Astrocyte (in vitro differentiated cells and primary cell): ENCODE data around the gene SV2C. TPM values are rescaled to one million over a fixed set of nuclear protein-coding genes. Genes with fewer than 3 reads are reported as not detected.

Experiments
- DNase-seq: peaks from one replicate; pipeline ENCODE4 v3.0.0-alpha.2; 2010; ENCODE audit warnings: low read depth
- FAIRE-seq: peaks from 2 replicates; lab custom pipeline; 2011; peaks lifted over from hg19 to GRCh38; lab: Jason Lieb, UNC
- H2AFZ ChIP-seq: 2 replicates; pipeline ENCODE4 v1.6.0; 2012; ENCODE audit warnings: low read depth, low read length, inconsistent platforms
- H3K27ac ChIP-seq: 2 replicates; pipeline ENCODE4 v1.5.1; 2011; ENCODE audit warnings: low read depth, low read length, inconsistent platforms
- H3K27me3 ChIP-seq: 2 replicates; pipeline ENCODE4 v1.6.0; 2011; ENCODE audit warnings: low read length, inconsistent platforms; ENCODE audit not compliant: insufficient read depth
- H3K36me3 ChIP-seq: 2 replicates; pipeline ENCODE4 v1.5.1; 2011; ENCODE audit warnings: low read length, inconsistent platforms; ENCODE audit not compliant: insufficient read depth
- H3K4me1 ChIP-seq: 2 replicates; pipeline ENCODE4 v1.5.1; 2011; ENCODE audit warnings: low read length, inconsistent platforms; ENCODE audit not compliant: insufficient read depth
- H3K4me2 ChIP-seq: 2 replicates; pipeline ENCODE4 v1.6.0; 2012; ENCODE audit warnings: low read length, inconsistent platforms
- H3K4me3 ChIP-seq: 2 replicates; pipeline ENCODE4 v1.5.1; 2011; ENCODE audit warnings: low read depth, mild to moderate bottlenecking, low read length, inconsistent platforms; ENCODE audit not compliant: insufficient read depth
- H3K79me2 ChIP-seq: 2 replicates; pipeline ENCODE4 v1.6.0; 2012; ENCODE audit warnings: mild to moderate bottlenecking, low read length, inconsistent platforms; ENCODE audit not compliant: insufficient read depth
- H3K9ac ChIP-seq: 2 replicates; pipeline ENCODE4 v1.6.0; 2012; ENCODE audit warnings: mild to moderate bottlenecking, low read length, inconsistent platforms
- H3K9me3 ChIP-seq: 2 replicates; pipeline ENCODE4 v1.5.1; 2012; ENCODE audit warnings: low read depth, mild to moderate bottlenecking, low read length, inconsistent platforms; ENCODE audit not compliant: insufficient read depth
- H4K20me1 ChIP-seq: 2 replicates; pipeline ENCODE4 v1.6.0; 2012; ENCODE audit warnings: low read length, inconsistent platforms; ENCODE audit not compliant: insufficient read depth
- H3K27ac Mint-ChIP-seq: one replicate; pipeline ENCODE4 v1.8.0; 2021; ENCODE audit warnings: mild to moderate bottlenecking, mixed read lengths; ENCODE audit not compliant: unreplicated experiment
- H3K27me3 Mint-ChIP-seq: one replicate; pipeline ENCODE4 v1.8.0; 2021; ENCODE audit warnings: low read depth, mixed read lengths; ENCODE audit not compliant: unreplicated experiment
- H3K36me3 Mint-ChIP-seq: one replicate; pipeline ENCODE4 v1.8.0; 2021; ENCODE audit warnings: low read depth, mixed read lengths; ENCODE audit not compliant: unreplicated experiment
- H3K4me1 Mint-ChIP-seq: one replicate; pipeline ENCODE4 v1.8.0; 2021; ENCODE audit warnings: low read depth, mixed read lengths; ENCODE audit not compliant: unreplicated experiment
- H3K4me3 Mint-ChIP-seq: one replicate; pipeline ENCODE4 v1.8.0; 2021; ENCODE audit warnings: mild to moderate bottlenecking, moderate library complexity, mixed read lengths; ENCODE audit not compliant: unreplicated experiment
- H3K9me3 Mint-ChIP-seq: one replicate; pipeline ENCODE4 v1.8.0; 2021; ENCODE audit warnings: mild to moderate bottlenecking, mixed read lengths; ENCODE audit not compliant: unreplicated experiment
- EZH2 ChIP-seq: IDR thresholded peaks from 2 replicates; pipeline ENCODE4 v1.6.1; 2012; ENCODE audit warnings: mild to moderate bottlenecking, low read length, inconsistent platforms; ENCODE audit not compliant: insufficient read depth
- total RNA-seq: library from RNA; stranded (reverse); gene quantifications from 2 replicates; pipeline ENCODE4 v1.2.1, GENCODE V29; 2021
- TF ChIP-seq, protein P1 (sequence below): IDR thresholded peaks from 2 replicates; pipeline ENCODE4 v1.5.1; 2011; ENCODE audit warnings: low read depth, mild to moderate bottlenecking, inconsistent platforms, low read length, moderate library complexity; ENCODE audit not compliant: insufficient read depth

SV2C gene
- total RNA-seq, 1 donor from 2014 or later, result 0.05 TPM

- Histone ChIP-seq H3K79me2 (no peaks in the 10 kb centered on the region), H3K4me1 (no peaks in the 10 kb centered on the region), H3K36me3 (no peaks in the 10 kb centered on the region), H4K20me1 (no peaks in the 10 kb centered on the region), H3K27me3 (no peaks in the 10 kb centered on the region), H2AFZ (no peak overlapping the region), H3K9ac (no peak overlapping the region), H3K4me3 (no peak overlapping the region), H3K9me3 (no peaks in the 10 kb centered on the region), H3K4me2 (no peak overlapping the region), H3K27ac (no peak overlapping the region)
- DNase-seq (no peak), FAIRE-seq (no peak)
- TF ChIP-seq, protein P1, sequence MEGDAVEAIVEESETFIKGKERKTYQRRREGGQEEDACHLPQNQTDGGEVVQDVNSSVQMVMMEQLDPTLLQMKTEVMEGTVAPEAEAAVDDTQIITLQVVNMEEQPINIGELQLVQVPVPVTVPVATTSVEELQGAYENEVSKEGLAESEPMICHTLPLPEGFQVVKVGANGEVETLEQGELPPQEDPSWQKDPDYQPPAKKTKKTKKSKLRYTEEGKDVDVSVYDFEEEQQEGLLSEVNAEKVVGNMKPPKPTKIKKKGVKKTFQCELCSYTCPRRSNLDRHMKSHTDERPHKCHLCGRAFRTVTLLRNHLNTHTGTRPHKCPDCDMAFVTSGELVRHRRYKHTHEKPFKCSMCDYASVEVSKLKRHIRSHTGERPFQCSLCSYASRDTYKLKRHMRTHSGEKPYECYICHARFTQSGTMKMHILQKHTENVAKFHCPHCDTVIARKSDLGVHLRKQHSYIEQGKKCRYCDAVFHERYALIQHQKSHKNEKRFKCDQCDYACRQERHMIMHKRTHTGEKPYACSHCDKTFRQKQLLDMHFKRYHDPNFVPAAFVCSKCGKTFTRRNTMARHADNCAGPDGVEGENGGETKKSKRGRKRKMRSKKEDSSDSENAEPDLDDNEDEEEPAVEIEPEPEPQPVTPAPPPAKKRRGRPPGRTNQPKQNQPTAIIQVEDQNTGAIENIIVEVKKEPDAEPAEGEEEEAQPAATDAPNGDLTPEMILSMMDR, result no peak
- TF ChIP-seq EZH2, result no peak
- H3K4me3 Mint-ChIP-seq, result no peak overlapping the region
- H3K27ac Mint-ChIP-seq, result no peak overlapping the region
- H3K27me3 Mint-ChIP-seq, result peaks cover 7% of the 10 kb centered on the region
- no peaks in the 10 kb centered on the region for H3K36me3 Mint-ChIP-seq
- H3K9me3 Mint-ChIP-seq, result peaks cover 2% of the 10 kb centered on the region
- no peaks in the 10 kb centered on the region for H3K4me1 Mint-ChIP-seq
These were observed 162.4 kb downstream of the SV2C start for GRCh38 chr5:76245590-76245989.

DNA sequence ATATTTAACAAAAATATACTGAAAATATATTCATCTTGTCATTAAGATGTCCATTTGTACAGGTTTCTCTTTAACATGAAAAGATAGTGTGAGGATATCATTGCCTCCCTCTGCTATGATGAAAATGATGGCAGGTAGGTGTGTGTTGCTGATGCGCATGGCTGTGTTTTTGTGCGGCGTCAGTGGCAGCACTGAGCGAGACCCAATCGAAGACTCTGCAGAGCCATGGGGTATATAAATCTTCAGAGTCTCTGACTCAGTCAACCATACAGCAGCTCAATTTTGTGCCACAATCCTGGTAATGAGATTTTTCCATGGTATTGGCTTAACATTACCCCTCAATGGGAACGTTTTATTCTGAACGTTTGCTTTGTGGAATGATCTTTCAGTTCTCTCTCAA lies 166.4 kb downstream of the SV2C start:
- Mint-ChIP-seq H3K36me3 (no peaks in the 10 kb centered on the region), H3K4me1 (no peaks in the 10 kb centered on the region), H3K9me3 (no peaks in the 10 kb centered on the region), H3K27ac (no peak overlapping the region), H3K27me3 (peaks cover 4% of the 10 kb centered on the region), H3K4me3 (no peak overlapping the region)
- Histone ChIP-seq H2AFZ (no peak overlapping the region), H3K4me2 (no peak overlapping the region), H3K27me3 (no peaks in the 10 kb centered on the region), H4K20me1 (no peaks in the 10 kb centered on the region), H3K9me3 (no peaks in the 10 kb centered on the region), H3K4me1 (no peaks in the 10 kb centered on the region), H3K79me2 (no peaks in the 10 kb centered on the region), H3K27ac (no peak overlapping the region), H3K9ac (no peak overlapping the region), H3K4me3 (no peak overlapping the region), H3K36me3 (no peaks in the 10 kb centered on the region)
- FAIRE-seq (no peak), DNase-seq (no peak)
- TF ChIP-seq, protein P1, result no peak
- no peak for TF ChIP-seq EZH2

- no peak overlapping the region for H3K4me2 ChIP-seq
- Mint-ChIP-seq H3K4me3 (no peak overlapping the region), H3K4me1 (no peaks in the 10 kb centered on the region), H3K36me3 (no peaks in the 10 kb centered on the region), H3K27me3 (peaks cover 9% of the 10 kb centered on the region), H3K9me3 (no peaks in the 10 kb centered on the region), H3K27ac (no peak overlapping the region)
- H3K27me3 ChIP-seq, result no peaks in the 10 kb centered on the region
- H2AFZ ChIP-seq, result no peak overlapping the region
- FAIRE-seq (no peak), DNase-seq (no peak)
- no peak overlapping the region for H3K27ac ChIP-seq
- no peak overlapping the region for H3K4me3 ChIP-seq
- H3K9ac ChIP-seq, result no peak overlapping the region
- H3K79me2 ChIP-seq, result no peaks in the 10 kb centered on the region
- H3K4me1 ChIP-seq, result no peaks in the 10 kb centered on the region
- no peak for TF ChIP-seq EZH2
- TF ChIP-seq, protein P1, result no peak
- H3K9me3 ChIP-seq, result no peaks in the 10 kb centered on the region
- H4K20me1 ChIP-seq, result no peaks in the 10 kb centered on the region
- H3K36me3 ChIP-seq, result no peaks in the 10 kb centered on the region
These were observed 167.3 kb downstream of the SV2C start for GRCh38 chr5:76250463-76250862.
